ENCODE data around the gene SSTR5.

DNA sequence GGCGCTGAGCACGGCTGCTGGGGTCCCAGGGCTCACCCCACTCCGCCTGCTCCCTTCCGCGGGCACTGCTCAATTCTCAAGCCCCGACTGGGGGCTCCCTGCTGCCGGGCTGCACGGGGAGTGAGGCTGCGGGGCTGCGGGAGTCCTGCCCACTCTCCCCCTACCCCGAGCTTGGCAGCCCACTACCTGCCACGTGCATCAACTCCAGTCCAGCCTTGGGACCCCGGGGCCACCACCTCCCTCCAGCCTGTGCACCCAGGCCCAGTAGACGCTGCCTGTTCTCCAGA lies 43.3 kb upstream of the SSTR5 start:
- TF ChIP-seq POLR2A (IDR thresholded peaks at IDR 0.05; ENCODE audit: low read length) (no peak), GATA1 (IDR thresholded peaks at IDR 0.05; ENCODE audit: low read depth, low read length) (no peak)

Data from erythroblast (primary cell).